Peyer's patch (tissue), 4 donors: ENCODE data around the gene STOML1. TPM values are rescaled to one million over a fixed set of nuclear protein-coding genes. Genes with fewer than 3 reads are reported as not detected.

Source experiments
- DNase-seq, 3 donors: peaks; one replicate each; pipeline ENCODE4 v3.0.0-alpha.2; 2017 to 2019
- H3K27ac ChIP-seq, 4 donors: fragments of 200-600 bp; sonication (generic); one replicate each; pipeline ENCODE4 v1.5.1; 2016 to 2019
- H3K27me3 ChIP-seq, 2 donors: fragments of 200-600 bp; sonication (generic); one replicate each; pipeline ENCODE4 v1.5.1; 2019
- H3K36me3 ChIP-seq, 3 donors: fragments of 200-600 bp; sonication (generic); one replicate each; pipeline ENCODE4 v1.5.1; 2016 to 2019
- H3K4me1 ChIP-seq, 4 donors: fragments of 200-600 bp; sonication (generic); one replicate each; pipeline ENCODE4 v1.5.1; 2016 to 2019
- H3K4me3 ChIP-seq, 4 donors: fragments of 200-600 bp; sonication (generic); 1 replicate in 3 of 4; 2 replicates in 1 of 4; pipeline ENCODE4 v1.5.1; 2016 to 2019; ENCODE audit warnings: mild to moderate bottlenecking in 1 of 4
- H3K9me3 ChIP-seq, 4 donors: fragments of 200-600 bp; sonication (generic); one replicate each; pipeline ENCODE4 v1.5.1; 2016 to 2019; ENCODE audit warnings: mild to moderate bottlenecking in 1 of 4
- POLR2A ChIP-seq, 2 donors: fragments of 450-650 bp; IDR thresholded peaks; one replicate each; pipeline ENCODE4 v1.5.1; 2017; ENCODE audit warnings: antibody characterized with exemption in 2 of 2, mild to moderate bottlenecking in 2 of 2, moderate library complexity in 2 of 2
- total RNA-seq, 4 donors: library from RNA; depleted of rRNA; stranded (reverse); fragments of >200 nt; gene quantifications; one replicate each; pipeline ENCODE4 v1.1.0, GENCODE V29; 2016
- TF ChIP-seq, protein P1 (sequence below), 6 experiments: fragments of 450-650 bp in 4 of 6; fragments of 200-600 bp in 2 of 6; sonication (generic) in 1 of 6; IDR thresholded peaks; one replicate each; pipeline ENCODE4 v1.5.1; 2017 to 2019; ENCODE audit warnings: antibody characterized with exemption in 6 of 6, mild to moderate bottlenecking in 3 of 6, moderate library complexity in 1 of 6

The STOML1 gene
- total RNA-seq, 4 donors from 2014 or later = 10.9 to 24.5 (median 13.5) TPM; not detected in 1

DNA sequence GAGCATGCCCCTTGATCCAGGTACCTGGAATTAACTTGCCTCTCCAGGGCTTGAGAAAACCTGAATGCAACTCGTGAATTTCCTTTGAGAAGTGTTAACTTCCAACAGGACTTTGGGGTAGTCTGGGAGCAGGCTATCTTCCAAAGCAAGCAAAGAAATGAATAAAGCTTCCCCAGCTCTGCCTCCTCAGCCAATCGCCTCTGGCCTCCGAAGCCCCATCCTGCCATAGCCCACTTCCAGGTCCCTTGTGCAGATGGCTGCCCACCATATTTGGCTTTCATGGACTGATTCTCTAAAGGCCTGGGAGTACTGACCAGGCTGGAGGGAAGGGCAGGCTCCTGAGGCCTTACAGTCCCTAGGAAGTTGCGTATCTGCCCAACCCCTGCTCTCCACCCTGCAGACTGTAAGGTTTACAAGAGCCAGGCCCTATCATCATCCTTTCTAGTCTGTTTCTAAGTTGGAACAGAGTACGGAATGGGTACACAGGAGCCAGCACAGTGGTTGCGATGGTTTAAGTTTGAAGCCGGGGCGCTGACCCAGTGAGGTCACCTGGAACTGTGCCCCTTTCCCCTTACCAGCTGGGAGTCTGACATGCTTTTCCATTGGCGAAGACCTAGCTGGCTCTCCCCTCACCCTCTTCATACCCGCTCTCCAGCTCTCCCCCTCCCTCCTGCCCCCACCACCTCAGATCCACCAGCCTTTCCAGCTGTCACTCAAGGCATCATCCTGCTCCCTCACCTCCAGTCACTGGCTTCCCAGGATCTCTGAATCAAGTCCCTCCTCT lies 1.3 kb upstream of the STOML1 start:
- Histone ChIP-seq H3K27me3 (no peaks in the 10 kb centered on the region), H3K4me1 (peaks cover 0 to 78% (median 24%) of the 10 kb centered on the region in 4 donors), H3K27ac (peak overlapping the region in 2 of 4 donors; percentile 92 to 94), H3K36me3 (peaks cover 0 to 7% (median 0%) of the 10 kb centered on the region in 3 donors), H3K9me3 (no peaks in the 10 kb centered on the region), H3K4me3 (peak overlapping the region in 3 of 4 donors; percentile 72 to 82 (median 76))
- DNase-seq = peak in 1 of 3 donors; percentile 12
- no peak for TF ChIP-seq POLR2A (IDR thresholded peaks at IDR 0.05)
- TF ChIP-seq, protein P1, sequence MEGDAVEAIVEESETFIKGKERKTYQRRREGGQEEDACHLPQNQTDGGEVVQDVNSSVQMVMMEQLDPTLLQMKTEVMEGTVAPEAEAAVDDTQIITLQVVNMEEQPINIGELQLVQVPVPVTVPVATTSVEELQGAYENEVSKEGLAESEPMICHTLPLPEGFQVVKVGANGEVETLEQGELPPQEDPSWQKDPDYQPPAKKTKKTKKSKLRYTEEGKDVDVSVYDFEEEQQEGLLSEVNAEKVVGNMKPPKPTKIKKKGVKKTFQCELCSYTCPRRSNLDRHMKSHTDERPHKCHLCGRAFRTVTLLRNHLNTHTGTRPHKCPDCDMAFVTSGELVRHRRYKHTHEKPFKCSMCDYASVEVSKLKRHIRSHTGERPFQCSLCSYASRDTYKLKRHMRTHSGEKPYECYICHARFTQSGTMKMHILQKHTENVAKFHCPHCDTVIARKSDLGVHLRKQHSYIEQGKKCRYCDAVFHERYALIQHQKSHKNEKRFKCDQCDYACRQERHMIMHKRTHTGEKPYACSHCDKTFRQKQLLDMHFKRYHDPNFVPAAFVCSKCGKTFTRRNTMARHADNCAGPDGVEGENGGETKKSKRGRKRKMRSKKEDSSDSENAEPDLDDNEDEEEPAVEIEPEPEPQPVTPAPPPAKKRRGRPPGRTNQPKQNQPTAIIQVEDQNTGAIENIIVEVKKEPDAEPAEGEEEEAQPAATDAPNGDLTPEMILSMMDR (IDR thresholded peaks at IDR 0.05) = no peak

DNA sequence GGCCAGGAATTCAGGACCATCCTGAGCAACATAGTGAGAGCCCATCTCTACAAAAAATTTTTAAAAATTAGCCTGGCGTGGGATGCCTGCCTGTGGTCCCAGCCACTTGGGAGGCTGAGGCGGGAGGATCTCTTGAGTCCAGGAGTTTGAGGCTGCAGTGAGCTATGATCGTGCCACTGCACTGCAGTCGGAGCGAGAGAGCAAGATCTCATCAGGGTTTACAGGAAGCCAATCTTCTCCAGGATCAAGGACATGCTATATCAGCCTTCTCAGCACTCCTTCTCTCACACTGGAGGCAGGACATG lies 451 bp upstream of the STOML1 start:
- DNase-seq = no peak
- Histone ChIP-seq H3K27me3 (no peaks in the 10 kb centered on the region), H3K4me1 (peaks cover 0 to 74% (median 24%) of the 10 kb centered on the region in 4 donors), H3K27ac (peak overlapping the region in 3 of 4 donors; percentile 80 to 86 (median 81)), H3K4me3 (peak overlapping the region in 3 of 4 donors; percentile 77 to 84 (median 82)), H3K36me3 (no peaks in the 10 kb centered on the region), H3K9me3 (no peaks in the 10 kb centered on the region)
- no peak for TF ChIP-seq POLR2A (IDR thresholded peaks at IDR 0.05)
- TF ChIP-seq, protein P1 (IDR thresholded peaks at IDR 0.05) = no peak

- peak in 1 of 3 donors; percentile 15 for DNase-seq
- no peak for TF ChIP-seq POLR2A (IDR thresholded peaks at IDR 0.05)
- TF ChIP-seq, protein P1 (IDR thresholded peaks at IDR 0.05) = no peak
- peaks cover 0 to 62% (median 19%) of the 10 kb centered on the region in 4 donors for H3K4me1 ChIP-seq
These were observed 835 bp downstream of the STOML1 start for GRCh38 chr15:73991260-73991659.

GRCh38 chr15:73990250-73991005 lies 1.7 kb downstream of the STOML1 start:
- Histone ChIP-seq H3K36me3 (no peaks in the 10 kb centered on the region), H3K27me3 (no peaks in the 10 kb centered on the region), H3K4me1 (peaks cover 0 to 58% (median 17%) of the 10 kb centered on the region in 4 donors), H3K27ac (peak overlapping the region; percentile 35 to 86 (median 76)), H3K4me3 (no peak overlapping the region), H3K9me3 (no peaks in the 10 kb centered on the region)
- DNase-seq = peak in 1 of 3 donors; percentile 12
- TF ChIP-seq POLR2A (IDR thresholded peaks at IDR 0.05) = no peak
- TF ChIP-seq, protein P1 (IDR thresholded peaks at IDR 0.05) = no peak

More at GRCh38 chr15:73991260-73991659, 835 bp downstream of the STOML1 start:
- H3K4me3 ChIP-seq = peak overlapping the region; percentile 62 to 84 (median 80)
- H3K27ac ChIP-seq = peak overlapping the region; percentile 73 to 86 (median 80)
- H3K9me3 ChIP-seq = no peaks in the 10 kb centered on the region
- no peaks in the 10 kb centered on the region for H3K27me3 ChIP-seq
- no peaks in the 10 kb centered on the region for H3K36me3 ChIP-seq

DNA sequence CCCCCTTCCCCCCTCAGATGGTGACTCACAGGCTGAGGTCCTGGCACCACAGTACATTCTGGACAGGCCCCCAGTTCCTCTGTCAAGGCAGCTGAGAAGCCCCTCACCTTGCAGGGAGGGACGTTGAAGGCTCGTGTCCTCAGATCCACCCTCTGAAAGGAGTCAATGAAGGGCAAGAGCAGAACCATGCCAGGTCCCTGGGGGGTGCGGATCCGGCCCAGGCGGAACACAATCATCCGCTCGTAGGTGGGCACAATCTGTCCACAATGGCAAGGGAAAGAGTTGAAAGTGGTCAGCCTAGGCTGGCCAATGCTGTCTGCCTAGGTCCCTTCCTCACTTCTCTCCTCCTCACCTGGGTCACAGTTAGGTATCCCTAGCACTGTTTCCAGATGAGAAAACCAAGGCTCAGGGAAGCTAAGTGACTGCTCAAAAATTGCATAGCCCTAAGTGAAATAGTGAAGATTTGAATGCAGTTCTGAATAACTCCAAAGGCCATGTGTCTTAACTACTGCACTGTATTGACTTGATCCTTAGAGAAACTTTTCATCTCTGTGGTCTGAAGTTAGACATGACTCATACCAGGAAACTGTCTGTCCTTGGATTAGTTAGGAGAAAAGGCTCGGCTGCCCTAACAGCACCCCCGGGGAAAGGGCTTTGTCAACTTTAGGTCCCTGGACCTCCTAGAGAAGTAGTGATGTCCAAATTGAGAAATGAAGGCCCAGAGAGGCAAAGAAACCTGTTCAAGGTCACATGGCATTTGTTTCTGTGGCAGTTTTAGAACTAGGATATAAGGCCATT lies 2.9 kb downstream of the STOML1 start:
- Histone ChIP-seq H3K36me3 (no peaks in the 10 kb centered on the region), H3K4me1 (peaks cover 0 to 66% (median 28%) of the 10 kb centered on the region in 4 donors), H3K4me3 (no peak overlapping the region), H3K27ac (peak overlapping the region; percentile 7 to 80 (median 22)), H3K9me3 (no peaks in the 10 kb centered on the region), H3K27me3 (no peaks in the 10 kb centered on the region)
- peak in 1 of 3 donors; percentile 8 for DNase-seq
- TF ChIP-seq, protein P1 (IDR thresholded peaks at IDR 0.05) = no peak
- TF ChIP-seq POLR2A (IDR thresholded peaks at IDR 0.05) = no peak
